Pancreas (tissue), 10 donors: ENCODE data around the gene FLRT1. TPM values are rescaled to one million over a fixed set of nuclear protein-coding genes. Genes with fewer than 3 reads are reported as not detected.

Experiments
- ATAC-seq, 4 donors: fragments of 200-7000 bp; cut with Tn5 transposase; one replicate each; pipeline versions ENCODE4 v1.8.0 to v1.9.1; 2020; ENCODE audit warnings: mild to moderate bottlenecking in 4 of 4, moderate library complexity in 4 of 4
- DNase-seq, 6 donors: peaks; one replicate each; pipeline ENCODE4 v3.0.0-alpha.2; 2020
- FAIRE-seq: peaks from 2 replicates; lab custom pipeline; 2012; peaks lifted over from hg19 to GRCh38; lab: Jason Lieb, UNC
- H3K27ac ChIP-seq, 4 donors: fragments of 200-600 bp; sonication (generic); 1 replicate in 3 of 4; 2 replicates in 1 of 4; pipeline versions ENCODE4 v1.5.0 to v1.8.0; 2020
- H3K27me3 ChIP-seq, 4 donors: fragments of 200-600 bp; one replicate each; pipeline ENCODE4 v1.8.0; 2021
- H3K36me3 ChIP-seq, 3 donors: fragments of 200-600 bp; sonication (generic) in 1 of 3; one replicate each; pipeline versions ENCODE4 v1.5.0 to v1.8.0; 2020 to 2021
- H3K4me1 ChIP-seq, 3 donors: fragments of 200-600 bp; one replicate each; pipeline ENCODE4 v1.8.0; 2021
- H3K4me3 ChIP-seq, 4 donors: fragments of 200-600 bp; sonication (generic) in 2 of 4; one replicate each; pipeline versions ENCODE4 v1.5.0 to v1.8.0; 2020 to 2021
- H3K9me3 ChIP-seq, 4 donors: fragments of 200-600 bp; one replicate each; pipeline ENCODE4 v1.8.0; 2021
- WGBS, 2 donors: extraction: QIAGEN DNeasy Blood & Tissue Kit; methylation state at CpG; one replicate each; pipeline ENCODE4 v1.1.7; 2013; 5-methylcytosine and 5-hydroxymethylcytosine counted together
- intact Hi-C, 3 donors: fragments of 100-400 bp; cut with DNase I; formaldehyde crosslinking; loops; one replicate each; pipeline versions ENCODE4 v1.11.1 to v1.14.2; 2022
- polyA plus RNA-seq, 2 donors: library from polyadenylated mRNA; stranded (reverse); fragments of 200-250 nt; gene quantifications; one replicate each; pipeline ENCODE4 v1.2.3, GENCODE V29; 2013
- total RNA-seq, 6 donors: library from RNA; stranded (reverse); fragmentation: NEBNext Ultra II Directional in 4 of 6; extraction: Animal tissue kit (Norgen Biotek cat#: 25700) in 4 of 6; gene quantifications; one replicate each; pipeline versions ENCODE4 v1.2.1 to v1.2.4, GENCODE V29; 2021 to 2023
- TF ChIP-seq, protein P1 (sequence below), 4 donors: fragments of 200-600 bp; sonication (generic) in 3 of 4; IDR thresholded peaks; one replicate each; pipeline versions ENCODE4 v1.5.0 to v1.8.0; 2021; ENCODE audit warnings: antibody characterized with exemption in 4 of 4
- donor health status: healthy with polysubstance abuse.
- donor health status: DM: no; HTN: no; CAD: no; lungs with moderate emphysema.
- donor health status: DM: no; HTN: no; CAD: no.
- donor health status: control.
- donor health status: control.
- donor health status: Bipolar disorder and iron deficiency.
- donor health status: DM: yes; HTN: yes; CAD: no.
- donor health status: DM: no; HTN: no; CAD: no.
- donor health status: DM: no; HTN: no; CAD: no.
- donor health status: DM: yes; HTN: yes; CAD: no.

FLRT1 gene
- total and polyA plus RNA-seq, 8 donors: 0.04 to 0.87 (median 0.19) TPM

DNA sequence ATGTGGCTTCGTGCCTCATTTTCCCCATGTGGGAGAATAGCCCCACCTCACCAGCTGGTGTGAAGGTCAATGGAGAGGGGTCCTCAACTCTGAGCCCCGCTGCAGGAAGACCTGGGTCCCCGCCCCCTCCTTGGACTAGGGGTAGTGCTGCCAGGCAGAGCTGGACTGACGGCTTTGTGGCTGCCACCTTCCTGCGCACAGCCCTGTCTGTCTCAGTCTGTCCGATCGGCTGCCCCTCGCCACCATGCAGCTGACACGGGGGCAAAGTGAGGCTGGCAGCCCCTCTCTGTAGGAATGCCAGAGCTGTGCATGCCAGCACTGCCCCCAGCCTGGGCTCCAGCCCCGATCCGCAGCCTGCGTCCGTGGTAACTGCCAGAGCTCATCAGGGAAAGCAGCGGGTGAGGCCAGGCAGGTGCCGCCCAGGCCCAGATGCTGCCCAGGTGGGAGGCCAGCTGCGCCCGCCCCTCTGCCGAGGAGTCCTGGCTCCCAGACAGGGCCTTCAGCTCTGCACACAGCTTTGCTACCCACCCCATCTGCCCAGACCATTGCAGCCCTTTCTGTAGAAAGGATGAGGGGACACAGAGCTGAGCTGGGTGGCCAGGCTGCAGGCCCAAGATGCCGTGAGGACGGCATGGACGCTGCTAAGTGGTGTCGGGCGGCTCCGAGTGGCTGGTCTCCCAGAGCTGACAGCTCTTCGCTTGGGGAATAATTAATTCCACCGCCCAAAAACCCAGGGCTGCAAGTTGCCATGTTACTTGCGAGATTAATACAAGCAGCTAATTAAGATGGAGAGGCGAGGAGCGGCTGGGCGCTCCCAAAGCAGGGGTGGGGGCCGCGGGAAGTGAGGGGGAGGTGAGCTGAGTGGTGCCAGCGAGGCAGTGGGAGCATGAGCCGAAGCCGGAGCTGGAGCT is 19.5 kb upstream of the FLRT1 start:
- peaks cover 4 to 9% (median 5%) of the 10 kb centered on the region in 3 donors for H3K4me1 ChIP-seq
- DNase-seq (peak in 1 of 6 donors; percentile 68), ATAC-seq (no peak), FAIRE-seq (no peak)
- no peaks in the 10 kb centered on the region for H3K36me3 ChIP-seq
- no peak overlapping the region for H3K4me3 ChIP-seq
- H3K27me3 ChIP-seq: no peaks in the 10 kb centered on the region
- 93 to 94% methylated on average over 31 to 35 of the region's 35 CpGs for WGBS, 2 donors
- intact Hi-C loops: no loop called here
- no peaks in the 10 kb centered on the region for H3K9me3 ChIP-seq
- TF ChIP-seq, protein P1, sequence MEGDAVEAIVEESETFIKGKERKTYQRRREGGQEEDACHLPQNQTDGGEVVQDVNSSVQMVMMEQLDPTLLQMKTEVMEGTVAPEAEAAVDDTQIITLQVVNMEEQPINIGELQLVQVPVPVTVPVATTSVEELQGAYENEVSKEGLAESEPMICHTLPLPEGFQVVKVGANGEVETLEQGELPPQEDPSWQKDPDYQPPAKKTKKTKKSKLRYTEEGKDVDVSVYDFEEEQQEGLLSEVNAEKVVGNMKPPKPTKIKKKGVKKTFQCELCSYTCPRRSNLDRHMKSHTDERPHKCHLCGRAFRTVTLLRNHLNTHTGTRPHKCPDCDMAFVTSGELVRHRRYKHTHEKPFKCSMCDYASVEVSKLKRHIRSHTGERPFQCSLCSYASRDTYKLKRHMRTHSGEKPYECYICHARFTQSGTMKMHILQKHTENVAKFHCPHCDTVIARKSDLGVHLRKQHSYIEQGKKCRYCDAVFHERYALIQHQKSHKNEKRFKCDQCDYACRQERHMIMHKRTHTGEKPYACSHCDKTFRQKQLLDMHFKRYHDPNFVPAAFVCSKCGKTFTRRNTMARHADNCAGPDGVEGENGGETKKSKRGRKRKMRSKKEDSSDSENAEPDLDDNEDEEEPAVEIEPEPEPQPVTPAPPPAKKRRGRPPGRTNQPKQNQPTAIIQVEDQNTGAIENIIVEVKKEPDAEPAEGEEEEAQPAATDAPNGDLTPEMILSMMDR (IDR thresholded peaks at IDR 0.05): no peak
- no peak overlapping the region for H3K27ac ChIP-seq

DNA sequence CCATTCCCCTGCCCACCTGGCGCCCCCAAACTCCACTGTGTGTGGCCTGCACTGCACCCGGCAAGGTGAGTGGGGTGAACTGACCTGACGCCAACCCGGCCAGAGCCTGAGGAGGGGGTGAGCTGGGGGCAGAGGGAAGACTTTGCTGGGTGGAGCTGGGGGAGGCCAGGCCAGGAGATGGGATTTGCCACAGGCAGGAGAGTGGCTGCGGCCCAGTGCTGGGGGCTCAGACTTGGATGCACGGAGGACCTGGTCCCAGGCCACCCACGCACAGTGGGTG is 17.8 kb upstream of the FLRT1 start:
- Histone ChIP-seq H3K9me3 (no peaks in the 10 kb centered on the region), H3K27ac (no peak overlapping the region), H3K27me3 (no peaks in the 10 kb centered on the region), H3K4me3 (no peak overlapping the region), H3K4me1 (peaks cover 4 to 9% (median 5%) of the 10 kb centered on the region in 3 donors), H3K36me3 (no peaks in the 10 kb centered on the region)
- TF ChIP-seq, protein P1 (IDR thresholded peaks at IDR 0.05): no peak
- ATAC-seq (no peak), DNase-seq (peak in 2 of 6 donors; percentile 25 to 83), FAIRE-seq (no peak)
- intact Hi-C loops: no loop called here
- WGBS, 2 donors: 75 to 77% methylated on average over 6 to 7 of the region's 7 CpGs

DNA sequence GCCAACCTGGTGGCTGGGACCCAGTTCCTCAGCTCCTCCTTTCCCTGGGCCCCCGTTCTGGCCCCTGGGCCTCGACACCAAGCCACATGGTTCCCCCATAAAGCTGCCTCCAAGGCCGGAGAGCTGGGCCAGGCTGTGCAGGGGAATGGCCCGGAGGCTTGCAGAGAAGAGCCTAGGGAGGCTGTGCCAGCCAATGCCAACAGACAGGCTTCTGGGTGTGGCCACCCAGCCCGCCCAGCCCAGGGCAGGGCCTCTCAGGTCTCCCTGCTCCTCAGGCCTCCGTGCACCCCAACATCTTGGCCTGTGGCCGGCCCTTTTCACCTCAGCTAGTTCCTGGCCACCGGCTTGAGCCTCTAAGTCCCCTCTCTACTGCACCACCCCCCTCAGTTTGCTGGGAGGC is 17.4 kb upstream of the FLRT1 start:
- peaks cover 4 to 9% (median 5%) of the 10 kb centered on the region in 3 donors for H3K4me1 ChIP-seq
- WGBS, 2 donors: 69 to 75% methylated on average over 7 to 8 of the region's 8 CpGs
- peak in 2 of 6 donors; percentile 34 to 75 for DNase-seq
- H3K36me3 ChIP-seq: no peaks in the 10 kb centered on the region
- no peak overlapping the region for H3K4me3 ChIP-seq
- intact Hi-C loops: no loop called here
- no peaks in the 10 kb centered on the region for H3K27me3 ChIP-seq
- H3K27ac ChIP-seq: no peak overlapping the region
- ATAC-seq: peak; percentile 10 to 47 (median 30)
- TF ChIP-seq, protein P1 (IDR thresholded peaks at IDR 0.05): no peak
- H3K9me3 ChIP-seq: no peaks in the 10 kb centered on the region
- FAIRE-seq: no peak

DNA sequence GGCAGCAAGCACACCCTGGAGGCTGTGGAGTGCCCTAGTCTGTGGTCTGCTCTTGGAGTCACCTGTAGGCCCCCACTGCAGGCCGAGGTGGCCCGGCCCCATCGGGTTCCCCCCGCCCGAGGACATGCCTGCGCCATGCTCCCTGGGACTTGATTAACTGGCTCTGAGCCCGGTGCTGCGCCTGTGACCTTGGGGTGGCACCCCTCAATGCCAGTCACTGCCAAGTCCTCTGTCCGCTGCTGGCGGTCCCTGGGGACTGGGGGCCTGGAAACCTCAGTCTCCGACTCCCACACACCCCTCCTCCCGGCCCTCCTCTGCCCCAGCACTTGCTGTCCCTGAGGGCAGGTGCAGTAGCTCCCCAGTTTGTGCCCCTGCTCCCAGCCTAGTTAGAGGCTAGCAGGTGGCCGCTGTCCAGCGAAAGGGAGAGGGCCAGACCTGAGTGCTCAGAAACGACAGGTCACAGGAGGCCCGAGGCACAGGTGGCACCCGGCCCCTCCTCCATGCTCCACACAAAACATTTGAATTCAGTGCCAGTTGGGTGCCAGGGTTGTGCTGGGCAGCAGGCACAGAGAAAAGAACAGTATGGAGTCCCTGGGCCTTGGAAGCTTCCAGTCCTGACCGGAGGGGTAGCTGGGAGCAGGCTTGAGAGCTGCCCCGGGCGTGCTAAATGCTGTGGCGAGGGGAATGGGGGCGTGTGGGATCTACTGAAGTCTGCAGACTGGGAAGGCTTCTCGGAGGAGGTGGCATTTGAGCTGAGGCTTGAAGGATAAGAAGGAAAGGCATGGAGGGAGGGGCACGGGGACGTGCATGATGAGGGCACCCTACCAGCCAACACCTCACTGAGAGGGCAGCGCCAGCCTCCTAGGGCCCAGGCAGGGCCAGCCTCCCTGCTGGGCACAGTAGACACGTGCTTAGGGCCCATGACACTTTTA is 16.4 kb upstream of the FLRT1 start:
- ATAC-seq (peak; percentile 26 to 75 (median 54)), DNase-seq (peak in 4 of 6 donors; percentile 51 to 86 (median 66)), FAIRE-seq (no peak)
- TF ChIP-seq, protein P1 (IDR thresholded peaks at IDR 0.05): no peak
- Histone ChIP-seq H3K27ac (no peak overlapping the region), H3K4me3 (no peak overlapping the region), H3K4me1 (peaks cover 4 to 9% (median 5%) of the 10 kb centered on the region in 3 donors), H3K27me3 (no peaks in the 10 kb centered on the region), H3K36me3 (no peaks in the 10 kb centered on the region), H3K9me3 (no peaks in the 10 kb centered on the region)
- 40 to 41% methylated on average over 26 to 27 of the region's 27 CpGs for WGBS, 2 donors
- intact Hi-C loops: no loop called here
